HG03139 (cell line): Measurements from ENCODE around the gene UBE2S.

Experiments used
- ATAC-seq: cut with Tn5 transposase; IDR thresholded peaks from one replicate; pipeline ENCODE4 v1.9.1; 2021; ENCODE audit not compliant: unreplicated experiment

UBE2S gene

DNA sequence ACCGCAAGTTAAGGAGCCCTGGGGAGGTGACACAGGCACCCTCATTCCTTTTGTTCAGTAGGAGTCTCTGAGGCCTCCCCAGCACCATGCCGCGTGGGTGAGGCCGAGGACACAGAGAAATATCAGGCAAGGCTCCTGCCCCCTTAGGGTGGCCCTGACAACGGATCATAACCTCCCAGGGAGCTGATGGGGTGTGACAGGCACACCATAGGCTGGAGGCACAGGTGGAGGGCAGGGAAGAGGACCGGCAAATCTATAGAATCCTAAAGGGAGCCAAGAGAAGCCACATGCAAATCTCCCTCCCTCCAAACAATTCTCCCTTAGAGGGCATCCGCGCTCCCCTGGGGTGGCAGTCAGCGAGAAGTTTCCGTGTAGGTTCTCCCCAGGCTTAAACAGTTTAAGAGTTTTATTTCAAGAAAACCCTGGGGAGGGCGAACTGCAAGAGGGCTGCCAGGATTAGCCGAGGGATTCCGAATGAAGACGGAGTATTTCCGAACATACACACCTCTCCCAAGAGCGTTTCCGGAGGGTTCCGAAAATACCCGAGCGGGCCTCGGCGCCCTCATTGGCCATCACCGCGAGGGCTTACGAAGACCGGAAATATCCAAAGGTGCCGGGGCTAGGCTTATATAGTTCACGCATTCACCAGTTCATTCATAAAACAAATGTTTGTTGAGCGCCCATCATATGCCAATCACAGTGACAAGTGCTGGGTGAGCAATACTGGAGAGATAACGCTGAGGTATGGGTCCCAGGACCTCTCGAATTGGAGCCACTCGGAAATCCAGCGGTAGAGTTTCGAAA lies 22.5 kb downstream of the UBE2S start:
- ATAC-seq = peak; percentile 46

DNA sequence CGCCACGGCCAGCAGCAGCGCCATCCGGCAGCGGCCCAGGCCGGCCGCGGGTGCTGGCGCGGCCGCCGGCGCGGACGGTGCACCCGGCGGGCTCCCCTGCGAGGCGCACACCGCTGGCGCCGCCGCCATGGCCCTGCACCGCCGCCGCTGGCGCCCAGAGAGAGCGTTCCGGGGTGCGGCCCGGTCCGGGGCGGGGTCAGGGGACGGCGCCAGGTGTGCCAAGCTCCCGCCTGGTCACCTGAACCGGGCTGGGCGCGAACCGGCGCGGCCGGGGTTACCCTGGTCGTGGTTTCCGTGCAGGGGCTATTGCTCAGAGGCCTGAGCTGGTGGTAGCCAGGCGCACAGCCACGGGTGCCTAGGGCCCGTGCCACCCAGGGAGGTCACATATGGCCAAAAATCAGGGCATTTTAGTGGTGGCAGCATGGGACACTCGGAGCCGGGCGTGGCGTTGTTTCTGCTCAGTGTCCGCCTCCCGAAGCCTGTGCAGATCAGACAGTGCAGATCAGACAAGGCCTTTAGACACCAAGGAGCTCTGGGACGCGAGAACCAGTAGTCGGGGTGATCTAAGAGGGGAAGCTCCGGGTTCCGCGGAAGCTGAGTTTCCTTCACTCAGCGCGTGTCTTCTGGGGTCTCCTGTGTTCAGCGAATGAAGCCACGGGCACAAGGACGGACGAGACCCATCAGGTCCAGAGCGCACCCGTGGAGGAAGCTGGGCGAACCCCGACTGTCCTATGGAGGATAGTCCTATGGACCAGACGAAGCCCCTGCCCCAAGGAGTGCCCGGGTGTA lies 23.3 kb downstream of the UBE2S start, which contains the start of gene TMEM238:
TMEM238 (minus strand) TSS at position 162 of the 789 bp plus-strand sequence; CDS start at position 129, 33 bp downstream.
- ATAC-seq = no peak

DNA sequence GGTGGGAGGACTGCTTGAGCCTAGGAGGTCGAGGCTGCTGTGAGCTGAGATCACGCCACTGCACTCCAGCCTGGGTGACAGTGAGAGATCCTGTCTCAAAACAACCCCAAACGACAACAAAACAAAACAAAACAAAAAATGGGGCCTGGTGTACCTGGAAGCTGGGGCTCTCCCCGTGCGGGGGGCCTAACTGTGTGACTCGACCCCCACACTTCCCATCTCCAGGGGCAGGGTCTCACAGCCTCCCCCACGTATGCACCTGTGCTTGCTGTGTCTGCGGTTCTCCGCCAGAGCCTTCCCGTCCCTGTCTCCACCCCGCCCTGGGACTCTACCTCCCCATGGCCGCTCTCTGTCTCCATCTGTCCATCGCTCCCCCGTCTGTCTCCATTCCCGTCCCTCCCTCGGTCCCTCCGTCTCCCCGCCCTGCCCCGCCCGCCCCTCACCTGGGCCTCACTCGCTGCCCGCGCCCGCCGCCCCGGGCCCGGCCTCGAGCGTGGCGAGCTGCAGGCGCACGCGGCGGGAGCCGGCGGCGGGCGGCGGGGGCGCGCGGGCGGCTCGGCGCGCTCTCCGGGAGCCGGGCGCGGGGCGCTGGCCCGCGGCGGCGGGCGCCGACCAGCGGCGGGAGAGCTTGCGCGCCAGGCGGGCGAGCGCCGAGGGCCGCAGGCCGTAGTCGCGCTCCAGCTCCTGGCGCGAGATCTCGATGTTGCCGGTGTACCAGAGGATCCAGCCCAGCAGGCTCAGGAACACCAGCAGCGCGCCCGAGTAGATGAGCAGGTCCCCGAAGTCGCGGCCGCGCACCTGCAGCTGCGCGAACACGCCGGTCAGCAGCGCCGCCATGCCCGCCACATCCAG lies 24.1 kb downstream of the UBE2S start:
- no peak for ATAC-seq

DNA sequence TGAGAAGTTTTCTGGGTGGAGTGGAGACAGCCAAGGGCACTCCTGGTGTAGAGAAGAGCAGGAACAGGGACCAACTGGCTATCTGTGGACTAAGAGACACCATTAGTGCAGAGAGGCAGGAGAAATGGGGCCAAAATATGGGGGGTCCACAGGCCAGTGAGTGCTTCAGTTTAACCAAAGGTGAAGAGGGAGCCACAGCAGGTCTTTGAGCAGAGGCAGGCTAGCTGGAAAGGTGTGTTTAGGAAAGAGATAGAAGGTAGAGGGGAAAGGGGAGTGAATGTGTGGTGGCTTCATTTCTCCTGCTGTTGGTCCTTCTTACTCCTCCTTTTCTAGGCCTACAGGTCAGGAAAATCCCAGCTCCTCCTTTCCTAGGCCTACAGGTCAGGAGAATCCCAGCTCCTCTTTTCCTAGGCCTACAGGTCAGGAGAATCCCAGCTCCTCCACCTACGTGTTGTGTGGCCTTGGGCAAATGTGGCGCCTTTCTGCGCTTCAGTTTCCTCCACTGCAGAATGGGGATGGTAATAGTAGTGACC lies 25.0 kb downstream of the UBE2S start:
- ATAC-seq = no peak

DNA sequence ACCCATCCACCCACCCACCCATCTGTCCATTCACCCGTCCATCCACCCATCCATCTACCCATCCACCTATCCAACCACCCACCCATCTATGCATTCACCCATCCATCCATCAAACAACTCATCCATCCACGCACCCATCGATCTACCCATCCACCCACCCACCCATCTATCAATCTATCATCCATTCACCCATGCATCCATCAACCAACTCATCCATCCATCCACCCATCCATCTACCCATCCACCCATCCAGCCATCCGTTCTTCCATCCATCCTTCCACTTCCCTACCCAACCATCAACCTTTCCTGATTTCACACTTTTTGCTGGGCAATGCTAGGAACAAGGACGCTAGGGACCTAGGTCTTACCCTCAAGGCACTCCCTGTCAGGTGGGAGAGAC lies 25.6 kb downstream of the UBE2S start:
- no peak for ATAC-seq

DNA sequence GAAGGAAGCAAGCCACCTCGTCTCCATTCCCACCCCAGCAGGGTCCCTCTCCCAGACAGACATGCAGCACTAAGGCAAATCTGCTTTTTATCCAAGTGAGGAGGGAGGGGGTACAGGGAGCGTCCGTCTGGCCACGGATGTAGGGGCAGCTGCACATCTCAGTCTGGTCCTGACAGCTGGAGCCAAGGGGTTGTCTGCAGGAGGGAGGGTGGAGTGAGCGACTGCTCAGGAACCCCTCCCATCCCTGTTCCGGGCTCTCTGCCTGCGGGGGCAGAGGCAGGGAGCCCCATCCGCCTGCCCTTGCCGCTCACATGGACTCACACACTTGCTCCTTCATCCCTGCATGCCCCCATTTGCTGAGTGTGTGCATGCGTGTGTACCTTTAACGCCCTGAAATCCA lies 28.4 kb downstream of the UBE2S start:
- ATAC-seq = no peak

DNA sequence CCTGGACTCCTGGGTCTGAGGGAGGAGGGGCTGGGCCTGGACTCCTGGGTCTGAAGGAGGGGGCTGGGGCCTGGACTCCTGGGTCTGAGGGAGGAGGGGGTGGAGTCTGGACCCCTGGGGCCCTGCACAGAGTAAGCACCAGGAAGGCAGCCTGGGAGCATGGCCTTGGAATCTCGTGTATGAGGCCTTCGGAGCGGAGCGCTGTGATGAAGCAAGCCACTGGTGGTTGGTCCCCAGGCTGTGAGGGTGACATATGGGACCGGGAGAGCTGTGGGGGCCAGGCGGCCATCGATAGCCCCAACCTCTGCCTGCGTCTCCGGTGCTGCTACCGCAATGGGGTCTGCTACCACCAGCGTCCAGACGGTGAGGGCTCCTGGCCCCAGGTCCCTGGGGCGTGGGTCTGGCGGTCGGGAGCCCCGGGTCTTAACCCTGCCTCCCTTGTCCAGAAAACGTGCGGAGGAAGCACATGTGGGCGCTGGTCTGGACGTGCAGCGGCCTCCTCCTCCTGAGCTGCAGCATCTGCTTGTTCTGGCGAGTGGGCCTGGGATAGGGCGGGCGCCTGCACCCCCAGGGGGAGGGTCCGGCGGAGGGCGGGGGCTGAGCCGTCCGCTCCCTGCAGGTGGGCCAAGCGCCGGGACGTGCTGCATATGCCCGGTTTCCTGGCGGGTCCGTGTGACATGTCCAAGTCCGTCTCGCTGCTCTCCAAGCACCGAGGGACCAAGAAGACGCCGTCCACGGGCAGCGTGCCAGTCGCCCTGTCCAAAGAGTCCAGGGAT lies 30.0 kb downstream of the UBE2S start:
- no peak for ATAC-seq

DNA sequence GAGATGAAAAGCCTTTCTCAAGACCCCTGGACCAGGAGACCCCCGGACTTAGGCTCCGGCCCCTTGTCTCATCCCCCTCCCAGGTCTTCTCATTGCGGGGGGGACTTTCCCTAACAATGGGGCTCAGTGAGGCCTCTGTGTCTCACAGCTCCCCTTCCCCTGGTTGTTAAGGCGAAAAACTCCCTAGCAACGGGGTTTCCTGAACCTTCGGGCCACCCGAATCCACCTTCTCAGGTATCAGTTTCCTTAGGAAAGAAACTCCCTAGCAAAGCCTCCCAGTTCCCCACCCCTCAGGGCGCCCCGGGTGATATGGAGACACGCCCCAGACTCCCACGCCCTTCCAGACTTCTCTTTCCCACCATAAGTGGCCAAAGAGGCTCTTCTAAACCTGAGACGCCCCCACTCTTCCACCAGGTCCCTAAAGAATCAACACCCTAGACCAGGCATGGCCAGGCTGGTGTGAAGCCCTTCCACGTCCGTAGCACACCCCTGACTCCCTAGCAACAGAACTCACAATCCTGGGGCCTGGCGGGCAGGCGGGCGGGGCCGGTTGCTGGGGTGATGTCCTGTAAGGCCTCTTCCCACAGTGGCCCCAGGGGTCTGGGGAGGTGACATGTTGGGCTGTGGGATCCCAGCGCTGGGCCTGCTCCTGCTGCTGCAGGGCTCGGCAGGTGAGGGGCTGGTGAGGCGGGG lies 31.2 kb downstream of the UBE2S start, which contains the start of gene TMEM190:
TMEM190 (plus strand) TSS at position 586 of the 693 bp plus-strand sequence; CDS start at position 614, 28 bp downstream.
- no peak for ATAC-seq

DNA sequence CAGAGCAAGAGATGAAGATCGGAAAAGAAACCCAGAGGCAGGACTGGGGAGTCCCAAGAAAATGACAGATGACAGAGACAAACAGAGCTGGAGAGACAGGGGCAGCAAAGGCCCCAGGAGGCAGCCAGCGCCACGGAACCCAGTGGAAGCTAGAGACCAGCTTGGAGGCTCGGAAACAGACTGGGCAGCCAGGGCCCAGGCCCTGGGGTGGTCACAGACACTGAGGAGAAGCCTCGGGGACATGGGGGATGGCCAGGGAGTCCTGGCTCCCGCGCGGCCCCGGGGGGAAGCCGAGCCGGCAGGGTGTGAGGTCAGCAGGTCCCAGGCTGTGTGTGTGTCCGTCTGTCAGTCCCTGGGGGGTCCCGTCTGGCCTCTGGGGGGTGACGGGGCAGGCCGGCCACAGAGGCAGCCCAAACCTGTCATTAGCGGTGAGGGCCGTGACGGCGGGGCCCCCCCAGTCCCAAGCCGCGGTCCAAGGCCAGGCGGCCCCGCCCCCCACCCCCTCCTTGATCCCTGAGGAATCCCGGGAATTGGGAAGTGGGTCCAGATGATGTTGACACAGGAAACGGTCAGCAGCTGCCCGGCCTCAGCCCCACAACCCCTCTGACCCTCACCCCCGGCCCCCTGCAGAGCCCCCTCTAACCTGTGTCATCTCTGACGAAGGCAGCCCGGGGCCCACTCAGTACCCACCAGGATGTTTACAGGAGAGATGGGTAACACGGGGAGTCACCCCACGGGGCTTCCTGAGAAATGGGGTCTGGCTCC lies 33.4 kb downstream of the UBE2S start:
- no peak for ATAC-seq

DNA sequence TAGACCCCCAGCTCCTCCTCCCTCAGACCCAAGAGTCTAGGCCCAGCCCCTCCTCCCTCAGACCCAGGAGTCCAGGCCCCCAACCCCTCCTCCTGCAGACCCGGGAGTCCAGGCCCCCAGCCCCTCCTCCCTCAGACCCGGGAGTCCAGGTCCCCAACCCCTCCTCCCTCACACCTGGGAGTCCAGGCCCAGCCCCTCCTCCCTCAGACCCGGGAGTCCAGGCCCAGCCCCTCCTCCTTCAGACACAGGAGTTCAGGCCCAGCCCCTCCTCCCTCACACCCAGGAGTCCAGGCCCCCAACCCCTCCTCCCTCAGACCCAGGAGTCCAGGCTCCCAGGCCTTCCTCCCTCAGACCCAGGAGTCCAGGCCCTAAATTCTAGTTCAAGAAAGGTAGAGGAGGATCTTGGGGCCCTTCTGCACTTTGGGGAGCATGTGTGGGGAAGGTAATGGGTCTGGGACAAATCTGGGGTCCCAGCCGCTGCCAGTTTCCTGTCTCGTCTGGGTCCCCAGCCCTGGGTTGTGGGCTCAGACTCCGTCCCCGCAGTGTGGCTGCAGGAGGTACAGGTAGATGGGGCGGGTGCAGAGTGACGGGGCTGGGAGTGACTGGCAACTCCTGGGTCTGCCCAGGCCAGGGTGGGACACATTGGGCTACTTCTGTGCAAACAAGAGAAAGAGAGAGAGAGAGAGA lies 34.1 kb downstream of the UBE2S start:
- no peak for ATAC-seq

DNA sequence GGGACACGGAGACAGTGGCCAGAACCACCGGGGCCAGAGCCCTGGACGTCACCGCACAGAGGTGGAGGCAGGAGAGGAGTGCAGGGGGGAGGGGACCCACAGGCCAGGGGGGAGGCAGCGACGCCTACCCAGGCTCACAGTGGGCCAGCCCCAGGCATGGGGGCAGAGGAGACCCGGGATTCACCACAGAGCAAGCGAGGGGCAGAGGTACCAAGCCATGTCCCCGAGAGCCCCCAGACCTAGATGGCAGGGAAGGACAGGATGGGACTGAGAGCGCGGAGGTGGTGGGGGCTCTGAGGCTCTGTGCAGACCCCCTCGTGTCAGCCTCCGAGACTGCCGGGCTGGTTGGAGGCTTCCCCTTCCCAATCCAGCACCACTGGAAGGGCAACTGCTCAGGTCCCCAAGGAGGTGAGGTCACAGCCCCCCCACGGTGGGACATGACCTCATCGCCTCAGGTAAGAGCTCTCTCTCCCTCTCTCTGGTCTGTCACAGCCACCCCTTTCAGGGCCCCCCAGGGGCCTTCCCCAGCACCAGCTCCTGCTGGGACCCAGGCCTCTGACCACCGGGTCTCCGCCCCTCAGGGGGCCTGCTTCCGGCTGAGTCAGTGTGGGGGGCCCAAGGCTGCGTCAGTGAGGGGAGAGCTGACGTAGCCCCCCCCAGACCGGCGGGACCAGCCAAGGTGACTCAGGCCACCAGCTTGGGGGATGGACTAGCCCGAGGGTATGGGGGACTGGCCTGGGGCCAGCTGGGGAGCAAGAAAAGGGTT lies 35.1 kb downstream of the UBE2S start:
- no peak for ATAC-seq

DNA sequence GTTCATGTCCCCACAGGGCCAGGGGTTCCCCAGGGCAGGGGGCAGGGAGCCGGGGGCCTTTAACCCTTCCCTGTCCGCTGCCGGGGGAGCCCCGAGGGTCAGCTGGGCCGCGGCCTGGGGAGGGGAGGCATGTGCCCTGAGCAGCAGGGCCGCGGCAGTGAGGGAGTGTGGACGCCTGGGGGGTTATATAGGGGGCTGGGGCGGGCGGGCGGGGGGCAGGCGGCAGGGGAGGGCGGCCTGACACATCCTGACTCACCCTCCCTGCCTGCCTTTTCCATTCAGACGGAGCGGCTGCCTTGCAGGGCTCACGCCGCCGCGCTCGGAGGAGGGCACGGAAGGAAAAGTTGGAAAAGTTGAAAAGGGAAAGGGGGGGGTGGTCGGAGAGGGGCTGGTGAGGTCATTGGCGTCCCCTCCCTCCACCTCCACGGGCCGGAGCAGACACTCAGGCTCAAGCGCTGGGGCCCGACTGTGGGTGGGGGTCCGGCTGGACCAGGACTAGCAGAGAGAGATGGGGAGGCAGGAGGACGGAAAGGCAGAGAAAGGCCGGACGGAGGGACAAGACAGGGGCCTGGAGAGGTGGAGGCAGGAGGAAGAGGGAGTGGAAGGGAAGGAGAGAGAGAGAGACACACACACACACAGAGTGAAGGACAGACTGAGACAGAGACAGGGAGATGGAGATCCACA lies 37.1 kb downstream of the UBE2S start, which contains the start of gene IL11:
IL11 (minus strand) TSS at position 159 of the 684 bp plus-strand sequence; CDS start at position 6, 153 bp downstream.
- ATAC-seq = no peak

DNA sequence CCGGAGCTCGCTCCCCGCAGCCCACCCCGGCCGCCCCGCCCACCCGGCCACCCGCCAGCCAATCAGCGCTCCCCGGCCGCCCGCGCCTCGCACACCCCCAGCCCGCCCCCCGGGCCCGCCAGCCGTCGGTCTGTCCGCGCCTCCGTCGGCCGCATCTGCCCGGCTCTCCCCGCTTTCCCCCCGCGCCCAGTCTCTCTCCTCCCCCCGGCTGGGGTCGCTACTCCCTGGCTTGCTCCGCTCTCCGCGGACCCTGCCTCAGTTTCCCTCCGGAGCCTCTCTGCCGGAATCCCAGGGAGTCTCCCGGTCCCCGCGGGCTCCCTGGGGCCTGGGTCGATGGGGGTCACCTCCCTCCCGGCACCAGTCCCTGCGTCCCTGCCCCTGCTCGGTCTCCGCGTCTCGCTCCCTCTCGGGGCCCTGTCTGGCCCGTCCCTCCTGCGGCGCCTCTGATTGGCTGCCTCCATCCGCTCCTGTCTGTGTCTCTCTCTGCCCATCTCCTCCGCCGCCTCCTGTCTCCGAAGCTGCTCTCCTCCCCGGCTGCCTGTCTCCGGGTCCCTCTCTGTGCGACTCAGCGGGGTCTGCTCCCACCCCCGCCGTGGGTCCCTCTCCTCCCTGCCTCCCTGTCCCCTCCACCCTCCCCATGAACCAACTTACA lies 37.8 kb downstream of the UBE2S start:
- ATAC-seq = no peak

DNA sequence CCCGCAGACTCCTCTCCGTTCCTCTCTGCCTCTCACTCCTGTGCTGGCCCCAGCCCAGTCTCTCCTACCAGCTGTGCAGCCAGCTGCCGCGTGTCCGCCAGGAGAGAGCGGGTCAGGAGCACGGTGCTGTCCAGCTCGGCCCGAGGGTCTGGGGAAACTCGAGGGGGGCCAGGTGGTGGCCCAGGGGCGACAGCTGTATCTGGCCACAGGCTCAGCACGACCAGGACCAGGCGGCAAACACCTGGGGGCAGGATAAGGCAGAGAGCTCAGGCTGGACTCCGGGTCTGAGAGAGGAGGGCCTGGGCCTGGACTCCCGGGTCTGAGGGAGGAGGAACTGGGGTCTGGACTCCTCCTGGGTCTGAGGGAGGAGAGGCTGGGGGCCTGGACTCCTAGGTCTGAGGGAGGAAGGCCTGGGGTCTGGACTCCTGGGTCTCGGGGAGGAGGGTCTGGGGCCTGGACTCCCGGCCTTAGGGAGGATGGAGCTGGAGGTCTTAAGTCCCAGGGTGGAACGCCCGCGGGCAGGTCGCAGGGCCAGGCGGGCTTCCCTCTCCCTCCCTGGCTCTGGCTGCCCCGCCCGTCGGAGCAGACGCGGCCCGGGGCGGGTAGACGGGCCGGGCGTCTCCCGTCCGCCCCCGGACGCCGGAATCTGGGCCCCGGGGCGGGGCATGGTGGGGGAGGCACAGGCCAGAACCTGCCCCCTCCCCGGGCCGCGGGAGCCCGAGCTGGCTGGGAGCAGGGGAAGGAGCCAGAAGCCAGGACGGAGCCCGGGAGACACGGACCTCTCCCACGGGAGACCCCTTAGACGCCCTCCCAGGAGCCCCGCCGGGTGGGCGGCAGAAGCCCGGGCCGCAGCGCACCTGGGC lies 38.7 kb downstream of the UBE2S start:
- no peak for ATAC-seq

DNA sequence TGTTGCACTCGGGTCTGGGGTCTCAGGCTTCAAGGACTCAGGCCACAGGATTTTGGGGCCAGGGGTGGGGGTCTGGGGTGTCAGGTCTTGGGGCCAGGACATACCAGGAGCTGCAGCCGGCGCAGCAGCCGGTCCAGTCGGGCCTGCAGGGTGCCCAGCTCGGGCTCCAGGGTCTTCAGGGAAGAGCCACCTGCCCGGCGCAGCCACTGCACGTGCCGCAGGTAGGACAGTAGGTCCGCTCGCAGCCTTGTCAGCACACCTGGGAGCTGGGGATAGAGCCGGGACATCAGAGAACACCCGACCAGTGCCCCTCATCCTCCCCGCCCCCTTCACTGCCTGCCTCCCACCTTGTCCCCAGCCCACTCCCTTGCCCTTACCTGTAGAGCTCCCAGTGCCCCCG lies 39.5 kb downstream of the UBE2S start:
- ATAC-seq = no peak
